ENCODE measurements around the gene ARAP2. TPM values are rescaled to one million over a fixed set of nuclear protein-coding genes. Genes with fewer than 3 reads are reported as not detected.

ARAP2 gene
- total and polyA plus RNA-seq, 10 donors: 6.8 to 161 (median 69.6) TPM

DNA sequence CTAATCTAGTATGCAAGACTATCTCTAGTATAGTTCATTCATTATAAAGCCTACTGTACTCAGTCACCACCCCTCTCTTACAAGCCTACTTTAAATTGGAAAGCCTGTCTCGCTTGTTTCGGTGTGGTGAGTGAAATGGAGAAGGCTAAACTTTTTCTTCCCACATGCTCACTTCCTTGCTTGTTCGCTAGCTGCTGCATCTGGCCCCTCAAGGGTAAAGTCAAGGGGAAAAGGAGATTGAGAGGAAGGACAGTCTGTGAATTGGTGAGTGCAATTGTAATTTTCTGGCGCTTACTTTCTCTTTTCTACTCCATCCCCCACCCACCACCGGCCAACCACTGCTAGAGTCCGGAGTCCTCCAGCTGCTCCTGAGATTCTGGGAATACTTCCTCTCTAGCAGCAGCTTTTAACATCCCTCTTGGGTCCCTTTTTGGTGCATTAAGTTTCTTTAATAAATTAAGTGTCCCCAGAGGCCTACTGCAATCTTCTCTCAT is 12.1 kb upstream of the ARAP2 start:
- no peaks in the 10 kb centered on the region for H3K9me3 ChIP-seq
- 18 to 37% (median 24%) methylated on average over 6 of the region's 6 CpGs for WGBS, 5 donors
- intact Hi-C loops (cut with DNase I; ENCODE audit: low total_unique reads): no loop called here
- H3K27ac ChIP-seq: peak overlapping the region in 7 of 8 donors; percentile 52 to 85 (median 76)
- H3K4me3 ChIP-seq: peak overlapping the region in 3 of 8 donors; percentile 3 to 49 (median 12)
- no peaks in the 10 kb centered on the region for H3K36me3 ChIP-seq
- no peak for DNase-seq
- TF ChIP-seq, protein P1, sequence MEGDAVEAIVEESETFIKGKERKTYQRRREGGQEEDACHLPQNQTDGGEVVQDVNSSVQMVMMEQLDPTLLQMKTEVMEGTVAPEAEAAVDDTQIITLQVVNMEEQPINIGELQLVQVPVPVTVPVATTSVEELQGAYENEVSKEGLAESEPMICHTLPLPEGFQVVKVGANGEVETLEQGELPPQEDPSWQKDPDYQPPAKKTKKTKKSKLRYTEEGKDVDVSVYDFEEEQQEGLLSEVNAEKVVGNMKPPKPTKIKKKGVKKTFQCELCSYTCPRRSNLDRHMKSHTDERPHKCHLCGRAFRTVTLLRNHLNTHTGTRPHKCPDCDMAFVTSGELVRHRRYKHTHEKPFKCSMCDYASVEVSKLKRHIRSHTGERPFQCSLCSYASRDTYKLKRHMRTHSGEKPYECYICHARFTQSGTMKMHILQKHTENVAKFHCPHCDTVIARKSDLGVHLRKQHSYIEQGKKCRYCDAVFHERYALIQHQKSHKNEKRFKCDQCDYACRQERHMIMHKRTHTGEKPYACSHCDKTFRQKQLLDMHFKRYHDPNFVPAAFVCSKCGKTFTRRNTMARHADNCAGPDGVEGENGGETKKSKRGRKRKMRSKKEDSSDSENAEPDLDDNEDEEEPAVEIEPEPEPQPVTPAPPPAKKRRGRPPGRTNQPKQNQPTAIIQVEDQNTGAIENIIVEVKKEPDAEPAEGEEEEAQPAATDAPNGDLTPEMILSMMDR (IDR thresholded peaks at IDR 0.05 in 8 of 11, conservative IDR thresholded peaks at IDR 0.05 in 3 of 11): no peak
- no peak for TF ChIP-seq POLR2A (IDR thresholded peaks at IDR 0.05)
- no peak for TF ChIP-seq POLR2AphosphoS5 (IDR thresholded peaks at IDR 0.05)
- no peaks in the 10 kb centered on the region for H3K27me3 ChIP-seq (replicated peaks in 1 of 7)
- peaks cover 7 to 52% (median 26%) of the 10 kb centered on the region in 6 donors for H3K4me1 ChIP-seq

DNA sequence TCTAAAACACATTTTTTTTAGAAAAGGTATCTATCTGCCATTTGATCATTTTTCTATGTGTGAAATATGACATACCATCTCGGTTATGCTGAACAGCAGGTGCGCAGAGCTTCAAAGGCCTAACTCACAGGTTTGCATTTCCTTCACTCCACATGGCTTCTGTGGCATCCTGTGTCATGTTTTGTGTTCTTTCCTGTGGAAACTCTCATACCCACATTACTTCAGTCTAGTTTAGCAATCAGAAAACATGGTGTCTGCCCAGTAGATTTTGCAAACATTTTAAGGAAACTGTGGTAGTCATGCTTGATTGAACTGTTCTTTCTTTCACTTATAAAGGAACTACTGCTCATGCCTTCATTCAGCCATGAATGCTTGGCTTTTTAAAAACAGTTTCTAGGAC is 11.3 kb upstream of the ARAP2 start:
- Histone ChIP-seq H3K4me3 (peak overlapping the region in 1 of 8 donors; percentile 26), H3K36me3 (no peaks in the 10 kb centered on the region), H3K9me3 (no peaks in the 10 kb centered on the region), H3K4me1 (peaks cover 7 to 52% (median 26%) of the 10 kb centered on the region in 6 donors), H3K27ac (peak overlapping the region; percentile 37 to 85 (median 71)), H3K27me3 (replicated peaks in 1 of 7) (no peaks in the 10 kb centered on the region)
- WGBS, 5 donors: 20 to 53% (median 37%) methylated on average over 2 of the region's 2 CpGs
- no peak for DNase-seq
- TF ChIP-seq, protein P1 (IDR thresholded peaks at IDR 0.05 in 8 of 11, conservative IDR thresholded peaks at IDR 0.05 in 3 of 11): no peak
- TF ChIP-seq POLR2AphosphoS5 (IDR thresholded peaks at IDR 0.05) (peak in 1 of 3 donors; percentile 85), POLR2A (IDR thresholded peaks at IDR 0.05) (no peak)
- intact Hi-C loops (cut with DNase I; ENCODE audit: low total_unique reads): no loop called here

DNA sequence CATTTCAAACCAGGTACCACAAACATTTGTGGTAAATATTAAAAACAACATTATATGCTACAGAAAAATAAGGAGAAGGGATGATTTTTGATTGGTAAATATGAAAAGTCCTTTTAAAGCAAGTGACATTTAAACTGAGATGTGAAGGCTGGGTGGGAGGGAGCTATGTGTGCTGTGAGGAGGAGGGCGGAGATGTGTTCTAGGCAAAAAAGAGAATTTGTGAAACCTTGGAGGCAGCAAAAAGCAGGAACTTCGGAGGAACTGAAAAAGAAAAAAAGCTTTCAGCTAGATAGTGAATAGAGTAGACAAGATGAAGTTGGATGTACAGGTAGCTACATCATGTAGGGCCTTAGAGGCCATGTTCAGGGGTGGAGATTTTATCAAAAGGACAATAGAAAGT is 10.1 kb upstream of the ARAP2 start:
- no peak overlapping the region for H3K4me3 ChIP-seq
- H3K9me3 ChIP-seq: no peaks in the 10 kb centered on the region
- TF ChIP-seq, protein P1 (IDR thresholded peaks at IDR 0.05 in 8 of 11, conservative IDR thresholded peaks at IDR 0.05 in 3 of 11): no peak
- H3K27ac ChIP-seq: peak overlapping the region in 4 of 8 donors; percentile 12 to 85 (median 78)
- no peak for DNase-seq
- H3K36me3 ChIP-seq: no peaks in the 10 kb centered on the region
- H3K27me3 ChIP-seq (replicated peaks in 1 of 7): no peaks in the 10 kb centered on the region
- intact Hi-C loops (cut with DNase I; ENCODE audit: low total_unique reads): no loop called here
- WGBS, 5 donors: 70 to 80% (median 74%) methylated on average over 2 of the region's 2 CpGs
- H3K4me1 ChIP-seq: peaks cover 7 to 58% (median 26%) of the 10 kb centered on the region in 6 donors

DNA sequence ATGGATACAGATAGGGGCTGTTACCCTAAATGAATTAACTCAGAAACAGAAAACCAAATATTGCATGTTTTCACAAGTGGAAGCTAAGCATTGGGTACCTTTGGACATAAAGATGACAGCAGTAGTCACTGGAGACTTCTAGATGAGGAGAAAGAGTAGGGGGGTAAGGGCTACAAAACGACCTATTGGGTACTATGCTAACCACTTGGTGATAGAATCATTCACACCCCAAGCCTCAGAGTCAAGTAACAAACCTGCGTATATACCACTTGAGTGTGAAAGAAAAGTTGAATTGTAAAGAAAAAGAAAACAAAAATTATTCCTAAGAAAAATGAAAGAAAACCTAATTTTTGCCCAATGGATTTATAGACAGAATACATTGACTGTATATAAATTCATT is 7.7 kb upstream of the ARAP2 start:
- Histone ChIP-seq H3K9me3 (no peaks in the 10 kb centered on the region), H3K4me3 (no peak overlapping the region), H3K27me3 (replicated peaks in 1 of 7) (no peaks in the 10 kb centered on the region), H3K27ac (peak overlapping the region in 3 of 8 donors; percentile 6 to 35 (median 12)), H3K4me1 (peaks cover 7 to 52% (median 26%) of the 10 kb centered on the region in 6 donors), H3K36me3 (no peaks in the 10 kb centered on the region)
- no peak for DNase-seq
- 65 to 84% (median 78%) methylated on average over 2 of the region's 2 CpGs for WGBS, 5 donors
- intact Hi-C loops (cut with DNase I; ENCODE audit: low total_unique reads): no loop called here
- TF ChIP-seq POLR2A (IDR thresholded peaks at IDR 0.05) (no peak), POLR2AphosphoS5 (IDR thresholded peaks at IDR 0.05) (no peak)
- TF ChIP-seq, protein P1 (IDR thresholded peaks at IDR 0.05 in 8 of 11, conservative IDR thresholded peaks at IDR 0.05 in 3 of 11): no peak

Measured in spleen (tissue), 11 donors.